Fibroblast of mammary gland (primary cell): ENCODE measurements around the gene PUM1.
A peak's percentile ranks its signal among the peaks of the same experiment; 100 is the strongest.

ENCODE experiments used
- DNase-seq: peaks from one replicate; pipeline ENCODE4 v3.0.0-alpha.2; 2010; ENCODE audit warnings: low read depth
- H3K4me3 ChIP-seq: 2 replicates; pipeline ENCODE4 v1.5.1; 2011; ENCODE audit warnings: low read depth, mild to moderate bottlenecking, low read length, moderate library complexity; ENCODE audit not compliant: control insufficient read depth
- CTCF ChIP-seq: conservative IDR thresholded peaks from 2 replicates; pipeline ENCODE4 v1.5.1; 2011; ENCODE audit warnings: low read depth, low read length, inconsistent platforms; ENCODE audit not compliant: control insufficient read depth, insufficient read depth

PUM1 gene

GRCh38 chr1:30888391-30888790 lies 177.1 kb downstream of the PUM1 start:
- DNase-seq, result peak; percentile 73
- TF ChIP-seq CTCF, result no peak
- no peak overlapping the region for H3K4me3 ChIP-seq

- peak; percentile 16 for DNase-seq
- no peak for TF ChIP-seq CTCF
- H3K4me3 ChIP-seq, result no peak overlapping the region
Observed at GRCh38 chr1:30887485-30888315, 177.8 kb downstream of the PUM1 start.

- no peak overlapping the region for H3K4me3 ChIP-seq
- DNase-seq, result no peak
- TF ChIP-seq CTCF, result no peak
Observed at GRCh38 chr1:30886710-30887428, 178.6 kb downstream of the PUM1 start.

- DNase-seq, result no peak
- TF ChIP-seq CTCF, result no peak
- H3K4me3 ChIP-seq, result no peak overlapping the region
Observed at GRCh38 chr1:30885570-30886522, 179.7 kb downstream of the PUM1 start.

- H3K4me3 ChIP-seq, result no peak overlapping the region
- no peak for TF ChIP-seq CTCF
- no peak for DNase-seq
Observed at GRCh38 chr1:30884723-30885122, 180.8 kb downstream of the PUM1 start.
